HEK293 (cell line): Measurements from ENCODE around the gene XPOT.

Source experiments
- CTCF ChIA-PET: fragments of 350-600 bp; formaldehyde crosslinking; extraction: SDS; loops from one replicate; lab custom pipeline; 2021; ENCODE audit warnings: antibody characterized with exemption; lab: Yijun Ruan, JAX
- POLR2A ChIA-PET: fragments of 300-600 bp; formaldehyde crosslinking; extraction: SDS; loops from one replicate; lab custom pipeline; 2020; ENCODE audit warnings: antibody characterized with exemption, inconsistent platforms; lab: Yijun Ruan, JAX
- H3K27ac ChIP-seq: fragments of 200-500 bp; sonication (Bioruptor generic); 2 replicates; pipeline ENCODE4 v1.5.1; 2014; ENCODE audit warnings: low read depth, low read length, control low read depth, inconsistent platforms; ENCODE audit errors: extremely low read depth
- H3K36me3 ChIP-seq, 2 experiments: fragments of 200-500 bp in 1 of 2; sonication (Bioruptor generic) in 1 of 2; 1 replicate in 1 of 2; 2 replicates in 1 of 2; pipeline ENCODE4 v1.5.1; 2014 to 2017; ENCODE audit warnings: inconsistent platforms in 2 of 2, low read length in 2 of 2; ENCODE audit not compliant: control insufficient read depth in 2 of 2, insufficient read depth in 1 of 2
- H3K4me1 ChIP-seq: fragments of 200-500 bp; sonication (Bioruptor generic); 2 replicates; pipeline ENCODE4 v1.5.1; 2014; ENCODE audit warnings: mild to moderate bottlenecking, low read length, inconsistent platforms; ENCODE audit not compliant: control insufficient read depth, insufficient read depth
- H3K4me3 ChIP-seq: 2 replicates; pipeline ENCODE4 v1.5.1; 2011; ENCODE audit warnings: low read depth, mild to moderate bottlenecking, control low read depth, low read length, moderate library complexity
- H3K9me3 ChIP-seq: fragments of 200-500 bp; sonication (Bioruptor generic); 2 replicates; pipeline ENCODE4 v1.5.1; 2014; ENCODE audit warnings: low read depth, low read length, inconsistent platforms; ENCODE audit not compliant: control insufficient read depth, insufficient read depth
- CTCF ChIP-seq: fragments of 450-650 bp; formaldehyde crosslinking; IDR thresholded peaks from 2 replicates; pipeline ENCODE4 v1.5.1; 2016; ENCODE audit warnings: missing biosample characterization, missing genetic modification characterization
- MYNN ChIP-seq: fragments of 450-650 bp; formaldehyde crosslinking; IDR thresholded peaks from 2 replicates; pipeline ENCODE4 v1.5.1; 2016; ENCODE audit warnings: missing biosample characterization, missing genetic modification characterization, borderline replicate concordance
- TCF7L2 ChIP-seq: IDR thresholded peaks from 2 replicates; pipeline ENCODE4 v1.6.1; 2011; ENCODE audit warnings: low read depth, mild to moderate bottlenecking, inconsistent platforms, low read length, moderate library complexity, borderline replicate concordance
- TRIM28 ChIP-seq: IDR thresholded peaks from 2 replicates; pipeline ENCODE4 v1.6.1; 2011; ENCODE audit warnings: low read length, control low read depth, borderline replicate concordance
- ZIC2 ChIP-seq: fragments of 450-650 bp; formaldehyde crosslinking; IDR thresholded peaks from 2 replicates; pipeline ENCODE4 v1.5.1; 2016; ENCODE audit warnings: missing biosample characterization, missing genetic modification characterization
- ZNF114 ChIP-seq: fragments of 450-650 bp; formaldehyde crosslinking; IDR thresholded peaks from 2 replicates; pipeline ENCODE4 v1.5.0; 2017; ENCODE audit warnings: missing biosample characterization, missing genetic modification characterization
- ZNF132 ChIP-seq: fragments of 450-650 bp; formaldehyde crosslinking; IDR thresholded peaks from 2 replicates; pipeline ENCODE4 v1.5.1; 2017; ENCODE audit warnings: missing biosample characterization, missing genetic modification characterization, borderline replicate concordance
- ZNF19 ChIP-seq: fragments of 450-650 bp; formaldehyde crosslinking; IDR thresholded peaks from 2 replicates; pipeline ENCODE4; 2016; ENCODE audit warnings: missing biosample characterization, missing genetic modification characterization, low read depth
- ZNF202 ChIP-seq: fragments of 450-650 bp; formaldehyde crosslinking; IDR thresholded peaks from 2 replicates; pipeline ENCODE4 v1.5.1; 2016; ENCODE audit warnings: missing biosample characterization, missing genetic modification characterization, borderline replicate concordance
- ZNF24 ChIP-seq: fragments of 450-650 bp; formaldehyde crosslinking; IDR thresholded peaks from 2 replicates; pipeline ENCODE4 v1.5.1; 2016; ENCODE audit warnings: missing biosample characterization, missing genetic modification characterization
- ZNF274 ChIP-seq, 2 experiments: fragments of 200-500 bp in 1 of 2; fragments of 450-650 bp in 1 of 2; sonication (Bioruptor generic) in 1 of 2; formaldehyde crosslinking in 1 of 2; IDR thresholded peaks; 2 replicates each; pipeline versions ENCODE4 v1.5.1 to v1.6.1; 2014 to 2016; ENCODE audit warnings: borderline replicate concordance in 1 of 2, inconsistent platforms in 1 of 2, low read length in 1 of 2, missing biosample characterization in 1 of 2, missing genetic modification characterization in 1 of 2
- ZNF292 ChIP-seq: fragments of 450-650 bp; formaldehyde crosslinking; IDR thresholded peaks from 2 replicates; pipeline ENCODE4 v1.5.1; 2016; ENCODE audit warnings: low read depth, missing biosample characterization, missing genetic modification characterization, borderline replicate concordance
- ZNF510 ChIP-seq: fragments of 450-650 bp; formaldehyde crosslinking; IDR thresholded peaks from 2 replicates; pipeline ENCODE4 v1.5.1; 2018; ENCODE audit warnings: mild to moderate bottlenecking, missing genetic modification characterization, missing biosample characterization; ENCODE audit not compliant: insufficient replicate concordance
- ZNF658 ChIP-seq: fragments of 450-650 bp; formaldehyde crosslinking; IDR thresholded peaks from 2 replicates; pipeline ENCODE4; 2016; ENCODE audit warnings: missing biosample characterization, missing genetic modification characterization
- ZNF670 ChIP-seq: fragments of 450-650 bp; formaldehyde crosslinking; IDR thresholded peaks from 2 replicates; pipeline ENCODE4 v1.5.1; 2016; ENCODE audit warnings: missing biosample characterization, missing genetic modification characterization, low read depth
- ZSCAN30 ChIP-seq: fragments of 450-650 bp; IDR thresholded peaks from 2 replicates; pipeline ENCODE4 v1.5.1; 2018; ENCODE audit warnings: missing biosample characterization, mild to moderate bottlenecking, missing genetic modification characterization, moderate library complexity
- TF ChIP-seq, protein P1 (sequence below): fragments of 450-650 bp; formaldehyde crosslinking; IDR thresholded peaks from 2 replicates; pipeline ENCODE4 v1.5.1; 2016; ENCODE audit warnings: missing biosample characterization, missing genetic modification characterization
- TF ChIP-seq, protein P2 (sequence below): fragments of 450-650 bp; formaldehyde crosslinking; IDR thresholded peaks from 2 replicates; pipeline ENCODE4 v1.5.1; 2017; ENCODE audit warnings: missing biosample characterization, missing genetic modification characterization
- TF ChIP-seq, protein P3 (sequence below): fragments of 450-650 bp; formaldehyde crosslinking; IDR thresholded peaks from 2 replicates; pipeline ENCODE4 v1.5.1; 2016; ENCODE audit warnings: missing biosample characterization, missing genetic modification characterization
- TF ChIP-seq, protein P4 (sequence below): fragments of 450-650 bp; formaldehyde crosslinking; conservative IDR thresholded peaks from 2 replicates; pipeline ENCODE4 v1.5.1; 2016; ENCODE audit warnings: low read depth, missing biosample characterization, missing genetic modification characterization

Gene XPOT

DNA sequence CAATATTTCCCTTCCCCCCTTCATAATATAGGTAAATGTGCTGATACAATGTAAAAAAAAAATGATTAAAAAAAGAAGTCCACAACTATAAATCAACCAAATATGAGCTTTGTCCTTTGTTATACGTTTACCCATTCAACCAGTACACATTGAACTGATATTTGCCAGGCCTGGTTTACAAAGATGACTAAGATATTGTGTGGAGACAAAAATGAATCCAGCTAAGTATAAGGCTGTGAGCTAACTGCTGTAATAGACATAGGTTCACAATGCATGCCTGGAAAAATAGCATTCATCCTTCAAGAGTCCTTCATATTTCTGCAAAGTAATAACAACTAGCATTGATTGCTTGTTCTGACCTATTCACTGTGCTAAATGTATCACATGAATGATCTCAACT is 20.5 kb upstream of the XPOT start:
- no peak overlapping the region for H3K27ac ChIP-seq
- H3K36me3 ChIP-seq: no peaks in the 10 kb centered on the region
- TF ChIP-seq ZNF658 (tag by site-specific recombination) (no peak), ZNF114 (tag by site-specific recombination) (no peak), TRIM28 (no peak), ZNF19 (no peak), ZSCAN30 (tag by site-specific recombination) (no peak), ZNF24 (tag by site-specific recombination) (no peak), ZNF510 (tag by site-specific recombination) (no peak), ZIC2 (no peak), ZNF274 (IDR thresholded peaks at IDR 0.05; ENCODE audit: low read length) (no peak), ZNF274 (tag by site-specific recombination; IDR thresholded peaks at IDR 0.05; ENCODE audit: borderline replicate concordance) (no peak), MYNN (tag by site-specific recombination) (no peak), ZNF670 (tag by site-specific recombination) (no peak), CTCF (tag by site-specific recombination) (no peak), ZNF132 (tag by site-specific recombination) (no peak), ZNF202 (tag by site-specific recombination) (no peak), TCF7L2 (no peak)
- TF ChIP-seq, protein P1, sequence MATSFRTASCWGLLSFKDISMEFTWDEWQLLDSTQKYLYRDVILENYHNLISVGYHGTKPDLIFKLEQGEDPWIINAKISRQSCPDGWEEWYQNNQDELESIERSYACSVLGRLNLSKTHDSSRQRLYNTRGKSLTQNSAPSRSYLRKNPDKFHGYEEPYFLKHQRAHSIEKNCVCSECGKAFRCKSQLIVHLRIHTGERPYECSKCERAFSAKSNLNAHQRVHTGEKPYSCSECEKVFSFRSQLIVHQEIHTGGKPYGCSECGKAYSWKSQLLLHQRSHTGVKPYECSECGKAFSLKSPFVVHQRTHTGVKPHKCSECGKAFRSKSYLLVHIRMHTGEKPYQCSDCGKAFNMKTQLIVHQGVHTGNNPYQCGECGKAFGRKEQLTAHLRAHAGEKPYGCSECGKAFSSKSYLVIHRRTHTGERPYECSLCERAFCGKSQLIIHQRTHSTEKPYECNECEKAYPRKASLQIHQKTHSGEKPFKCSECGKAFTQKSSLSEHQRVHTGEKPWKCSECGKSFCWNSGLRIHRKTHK (tag by site-specific recombination): no peak
- TF ChIP-seq, protein P2, sequence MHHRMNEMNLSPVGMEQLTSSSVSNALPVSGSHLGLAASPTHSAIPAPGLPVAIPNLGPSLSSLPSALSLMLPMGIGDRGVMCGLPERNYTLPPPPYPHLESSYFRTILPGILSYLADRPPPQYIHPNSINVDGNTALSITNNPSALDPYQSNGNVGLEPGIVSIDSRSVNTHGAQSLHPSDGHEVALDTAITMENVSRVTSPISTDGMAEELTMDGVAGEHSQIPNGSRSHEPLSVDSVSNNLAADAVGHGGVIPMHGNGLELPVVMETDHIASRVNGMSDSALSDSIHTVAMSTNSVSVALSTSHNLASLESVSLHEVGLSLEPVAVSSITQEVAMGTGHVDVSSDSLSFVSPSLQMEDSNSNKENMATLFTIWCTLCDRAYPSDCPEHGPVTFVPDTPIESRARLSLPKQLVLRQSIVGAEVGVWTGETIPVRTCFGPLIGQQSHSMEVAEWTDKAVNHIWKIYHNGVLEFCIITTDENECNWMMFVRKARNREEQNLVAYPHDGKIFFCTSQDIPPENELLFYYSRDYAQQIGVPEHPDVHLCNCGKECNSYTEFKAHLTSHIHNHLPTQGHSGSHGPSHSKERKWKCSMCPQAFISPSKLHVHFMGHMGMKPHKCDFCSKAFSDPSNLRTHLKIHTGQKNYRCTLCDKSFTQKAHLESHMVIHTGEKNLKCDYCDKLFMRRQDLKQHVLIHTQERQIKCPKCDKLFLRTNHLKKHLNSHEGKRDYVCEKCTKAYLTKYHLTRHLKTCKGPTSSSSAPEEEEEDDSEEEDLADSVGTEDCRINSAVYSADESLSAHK (tag by site-specific recombination): no peak
- TF ChIP-seq, protein P3, sequence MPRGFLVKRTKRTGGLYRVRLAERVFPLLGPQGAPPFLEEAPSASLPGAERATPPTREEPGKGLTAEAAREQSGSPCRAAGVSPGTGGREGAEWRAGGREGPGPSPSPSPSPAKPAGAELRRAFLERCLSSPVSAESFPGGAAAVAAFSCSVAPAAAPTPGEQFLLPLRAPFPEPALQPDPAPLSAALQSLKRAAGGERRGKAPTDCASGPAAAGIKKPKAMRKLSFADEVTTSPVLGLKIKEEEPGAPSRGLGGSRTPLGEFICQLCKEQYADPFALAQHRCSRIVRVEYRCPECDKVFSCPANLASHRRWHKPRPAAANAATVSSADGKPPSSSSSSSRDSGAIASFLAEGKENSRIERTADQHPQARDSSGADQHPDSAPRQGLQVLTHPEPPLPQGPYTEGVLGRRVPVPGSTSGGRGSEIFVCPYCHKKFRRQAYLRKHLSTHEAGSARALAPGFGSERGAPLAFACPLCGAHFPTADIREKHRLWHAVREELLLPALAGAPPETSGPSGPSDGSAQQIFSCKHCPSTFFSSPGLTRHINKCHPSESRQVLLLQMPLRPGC (tag by site-specific recombination): no peak
- TF ChIP-seq, all 188 proteins: peak for 0
- Histone ChIP-seq H3K9me3 (no peaks in the 10 kb centered on the region), H3K4me1 (0 out of 2 replicates have a peak, but pooled peaks cover 2% of the 10 kb centered on the region), H3K4me3 (no peak overlapping the region)
- POLR2A ChIA-PET: no interaction called here
- CTCF ChIA-PET: interaction anchor here (0.5 to 1.1 kb wide), 2 partner anchors 225 to 307 kb away, joined by 4 read pairs; no protein-coding TSS in a partner anchor

DNA sequence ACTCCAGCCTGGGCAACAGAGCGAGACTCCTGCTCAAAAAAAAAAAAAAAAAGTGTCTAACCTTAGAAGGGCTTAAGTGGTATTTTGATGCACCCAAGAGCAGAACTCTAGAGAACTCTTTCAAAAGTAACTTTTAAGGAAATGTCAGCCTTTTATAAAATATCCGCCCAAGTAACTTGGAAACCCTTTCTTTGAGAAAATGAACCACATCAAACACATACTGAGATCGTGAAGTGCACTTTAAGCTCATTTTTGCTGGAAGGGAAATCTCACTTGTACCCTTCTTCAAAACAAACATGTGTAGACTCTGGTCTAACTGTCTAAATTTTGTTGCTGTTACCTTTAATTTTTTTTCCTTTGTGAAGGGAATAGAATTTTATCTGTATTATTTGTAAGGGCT is 19.2 kb upstream of the XPOT start:
- H3K36me3 ChIP-seq: no peaks in the 10 kb centered on the region
- CTCF ChIA-PET: interaction anchor here (0.7 kb wide), 1 partner anchor 12 kb away, joined by 3 read pairs; no protein-coding TSS in a partner anchor
- H3K4me1 ChIP-seq: 0 out of 2 replicates have a peak, but pooled peaks cover 2% of the 10 kb centered on the region
- no peak overlapping the region for H3K27ac ChIP-seq
- H3K4me3 ChIP-seq: no peak overlapping the region
- POLR2A ChIA-PET: no interaction called here
- H3K9me3 ChIP-seq: no peaks in the 10 kb centered on the region
- no peak for TF ChIP-seq ZNF292 (tag by site-specific recombination)
- TF ChIP-seq, protein P4, sequence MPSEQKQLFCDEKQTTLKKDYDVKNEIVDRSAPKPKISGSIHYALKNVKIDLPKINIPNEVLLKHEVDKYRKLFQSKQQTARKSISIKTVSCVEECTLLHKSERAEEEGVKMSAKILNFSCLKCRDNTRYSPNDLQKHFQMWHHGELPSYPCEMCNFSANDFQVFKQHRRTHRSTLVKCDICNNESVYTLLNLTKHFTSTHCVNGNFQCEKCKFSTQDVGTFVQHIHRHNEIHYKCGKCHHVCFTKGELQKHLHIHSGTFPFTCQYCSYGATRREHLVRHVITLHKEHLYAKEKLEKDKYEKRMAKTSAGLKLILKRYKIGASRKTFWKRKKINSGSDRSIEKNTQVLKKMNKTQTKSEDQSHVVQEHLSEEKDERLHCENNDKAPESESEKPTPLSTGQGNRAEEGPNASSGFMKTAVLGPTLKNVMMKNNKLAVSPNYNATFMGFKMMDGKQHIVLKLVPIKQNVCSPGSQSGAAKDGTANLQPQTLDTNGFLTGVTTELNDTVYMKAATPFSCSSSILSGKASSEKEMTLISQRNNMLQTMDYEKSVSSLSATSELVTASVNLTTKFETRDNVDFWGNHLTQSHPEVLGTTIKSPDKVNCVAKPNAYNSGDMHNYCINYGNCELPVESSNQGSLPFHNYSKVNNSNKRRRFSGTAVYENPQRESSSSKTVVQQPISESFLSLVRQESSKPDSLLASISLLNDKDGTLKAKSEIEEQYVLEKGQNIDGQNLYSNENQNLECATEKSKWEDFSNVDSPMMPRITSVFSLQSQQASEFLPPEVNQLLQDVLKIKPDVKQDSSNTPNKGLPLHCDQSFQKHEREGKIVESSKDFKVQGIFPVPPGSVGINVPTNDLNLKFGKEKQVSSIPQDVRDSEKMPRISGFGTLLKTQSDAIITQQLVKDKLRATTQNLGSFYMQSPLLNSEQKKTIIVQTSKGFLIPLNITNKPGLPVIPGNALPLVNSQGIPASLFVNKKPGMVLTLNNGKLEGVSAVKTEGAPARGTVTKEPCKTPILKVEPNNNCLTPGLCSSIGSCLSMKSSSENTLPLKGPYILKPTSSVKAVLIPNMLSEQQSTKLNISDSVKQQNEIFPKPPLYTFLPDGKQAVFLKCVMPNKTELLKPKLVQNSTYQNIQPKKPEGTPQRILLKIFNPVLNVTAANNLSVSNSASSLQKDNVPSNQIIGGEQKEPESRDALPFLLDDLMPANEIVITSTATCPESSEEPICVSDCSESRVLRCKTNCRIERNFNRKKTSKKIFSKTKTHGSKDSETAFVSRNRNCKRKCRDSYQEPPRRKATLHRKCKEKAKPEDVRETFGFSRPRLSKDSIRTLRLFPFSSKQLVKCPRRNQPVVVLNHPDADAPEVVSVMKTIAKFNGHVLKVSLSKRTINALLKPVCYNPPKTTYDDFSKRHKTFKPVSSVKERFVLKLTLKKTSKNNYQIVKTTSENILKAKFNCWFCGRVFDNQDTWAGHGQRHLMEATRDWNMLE (tag by site-specific recombination): no peak
